Ovary (tissue), 9 donors: Measurements from ENCODE around the gene NEO1. TPM values are rescaled to one million over a fixed set of nuclear protein-coding genes. Genes with fewer than 3 reads are reported as not detected.

Source experiments
- DNase-seq, 5 donors: peaks; one replicate each; pipeline ENCODE4 v3.0.0-alpha.2; 2019 to 2020
- H3K27ac ChIP-seq, 2 donors: fragments of 200-600 bp; one replicate each; pipeline versions ENCODE4 v1.5.1 to v1.8.0; 2019 to 2022
- H3K27me3 ChIP-seq: fragments of 200-600 bp; one replicate; pipeline ENCODE4 v1.8.0; 2022
- H3K36me3 ChIP-seq: fragments of 200-600 bp; sonication (generic); one replicate; pipeline ENCODE4 v1.5.1; 2019
- H3K4me1 ChIP-seq: one replicate; pipeline ENCODE4 v1.8.1; 2013; ENCODE audit warnings: mild to moderate bottlenecking, moderate library complexity; ENCODE audit not compliant: insufficient read depth
- H3K4me3 ChIP-seq: fragments of 200-600 bp; sonication (generic); one replicate; pipeline ENCODE4 v1.5.1; 2017
- H3K9me3 ChIP-seq, 2 donors: fragments of 200-600 bp in 1 of 2; sonication (generic) in 1 of 2; one replicate each; pipeline versions ENCODE4 v1.5.1 to v1.8.1; 2013 to 2019; ENCODE audit warnings: mild to moderate bottlenecking in 1 of 2, moderate library complexity in 1 of 2
- CTCF ChIP-seq, 3 donors: fragments of 450-650 bp in 2 of 3; fragments of 200-600 bp in 1 of 3; IDR thresholded peaks; one replicate each; pipeline versions ENCODE4 v1.5.1 to v1.8.0; 2016 to 2022; ENCODE audit warnings: antibody characterized with exemption in 3 of 3, mild to moderate bottlenecking in 1 of 3
- EP300 ChIP-seq: sonication (generic); formaldehyde crosslinking; IDR thresholded peaks from one replicate; pipeline ENCODE4 v1.6.1; 2017; ENCODE audit warnings: antibody characterized with exemption
- POLR2A ChIP-seq: fragments of 450-650 bp; IDR thresholded peaks from one replicate; pipeline ENCODE4 v1.6.1; 2017; ENCODE audit warnings: antibody characterized with exemption, mild to moderate bottlenecking, moderate library complexity
- WGBS, 3 donors: extraction: QIAGEN DNeasy Blood & Tissue Kit in 1 of 3; methylation state at CpG; one replicate each; pipeline versions ENCODE4 v1.1.5 to v1.1.7; 2013 to 2017; 5-methylcytosine and 5-hydroxymethylcytosine counted together
- intact Hi-C, 4 donors: fragments of 100-400 bp; cut with DNase I; formaldehyde crosslinking; loops; one replicate each; pipeline versions ENCODE4 v1.11.0 to v1.15.1; 2022 to 2023
- polyA plus RNA-seq, 2 donors: library from polyadenylated mRNA; stranded (reverse); fragments of 200-250 nt in 1 of 2; fragments of 350-450 nt in 1 of 2; fragmentation: Illumina TruSeq in 1 of 2; extraction: RNeasy Lipid Tissue Mini Kit (QIAGEN cat#74804) in 1 of 2; gene quantifications; one replicate each; pipeline ENCODE4 v1.2.3, GENCODE V29; 2013 to 2014
- total RNA-seq, 7 donors: library from RNA; depleted of rRNA in 2 of 7; stranded (reverse); fragments of >200 nt in 2 of 7; fragmentation: NEBNext Ultra II Directional in 3 of 7; extraction: Animal tissue kit (Norgen Biotek cat#: 25700) in 3 of 7; gene quantifications; one replicate each; pipeline versions ENCODE4 v1.1.0 to v1.2.4, GENCODE V29; 2016 to 2023
- donor health status: DM: no; HTN: no; CAD: no; lungs with moderate emphysema.
- donor health status: DM: no; HTN: no; CAD: no.
- donor health status: Bipolar disorder and iron deficiency.
- donor health status: DM: yes; HTN: yes; CAD: no.
- donor health status: DM: no; HTN: no; CAD: no.
- donor health status: DM: yes; HTN: yes; CAD: no.

Gene NEO1
- total and polyA plus RNA-seq, 9 donors = 22.8 to 54.7 (median 40.7) TPM

- intact Hi-C loops = no loop called here
- Histone ChIP-seq H3K36me3 (no peaks in the 10 kb centered on the region), H3K27ac (no peak overlapping the region), H3K9me3 (no peaks in the 10 kb centered on the region), H3K4me1 (no peaks in the 10 kb centered on the region), H3K27me3 (no peaks in the 10 kb centered on the region), H3K4me3 (no peak overlapping the region)
- TF ChIP-seq EP300 (no peak), CTCF (IDR thresholded peaks at IDR 0.05) (no peak), POLR2A (no peak)
- DNase-seq = no peak
- 60 to 78% (median 67%) methylated on average over 3 of the region's 3 CpGs for WGBS, 3 donors
These were observed 231.9 kb downstream of the NEO1 start for GRCh38 chr15:73284090-73284716.

GRCh38 chr15:73286311-73286710 is 234.0 kb downstream of the NEO1 start:
- Histone ChIP-seq H3K4me3 (no peak overlapping the region), H3K27me3 (no peaks in the 10 kb centered on the region), H3K27ac (no peak overlapping the region), H3K36me3 (no peaks in the 10 kb centered on the region), H3K9me3 (no peaks in the 10 kb centered on the region), H3K4me1 (no peaks in the 10 kb centered on the region)
- WGBS, 3 donors = 71 to 83% (median 79%) methylated on average over 2 of the region's 2 CpGs
- no peak for DNase-seq
- intact Hi-C loops = no loop called here
- TF ChIP-seq EP300 (no peak), CTCF (IDR thresholded peaks at IDR 0.05) (no peak), POLR2A (no peak)

GRCh38 chr15:73287019-73287418 is 234.8 kb downstream of the NEO1 start:
- TF ChIP-seq EP300 = no peak
- TF ChIP-seq POLR2A = no peak
- TF ChIP-seq CTCF (IDR thresholded peaks at IDR 0.05) = no peak
- no peaks in the 10 kb centered on the region for H3K36me3 ChIP-seq
- no peaks in the 10 kb centered on the region for H3K4me1 ChIP-seq
- no peak overlapping the region for H3K4me3 ChIP-seq
- WGBS, 3 donors = 68 to 77% (median 72%) methylated on average over 1 of the region's 1 CpG
- no peaks in the 10 kb centered on the region for H3K9me3 ChIP-seq
- no peak overlapping the region for H3K27ac ChIP-seq
- no peaks in the 10 kb centered on the region for H3K27me3 ChIP-seq
- no peak for DNase-seq
- intact Hi-C loops = no loop called here

GRCh38 chr15:73291441-73291840 is 239.2 kb downstream of the NEO1 start:
- Histone ChIP-seq H3K36me3 (no peaks in the 10 kb centered on the region), H3K27ac (no peak overlapping the region), H3K27me3 (no peaks in the 10 kb centered on the region), H3K9me3 (no peaks in the 10 kb centered on the region), H3K4me1 (no peaks in the 10 kb centered on the region), H3K4me3 (no peak overlapping the region)
- no peak for DNase-seq
- TF ChIP-seq EP300 (no peak), POLR2A (no peak), CTCF (IDR thresholded peaks at IDR 0.05) (no peak)
- intact Hi-C loops = no loop called here
- WGBS, 3 donors = 86 to 97% (median 94%) methylated on average over 1 of the region's 1 CpG
